ENCODE results near the gene AQP12A.
"Not testable (repeated sequence)": the region's sequence is repeated elsewhere in the genome, so short reads cannot be mapped to it uniquely, and the experiment has no call there.

Gene AQP12A

DNA sequence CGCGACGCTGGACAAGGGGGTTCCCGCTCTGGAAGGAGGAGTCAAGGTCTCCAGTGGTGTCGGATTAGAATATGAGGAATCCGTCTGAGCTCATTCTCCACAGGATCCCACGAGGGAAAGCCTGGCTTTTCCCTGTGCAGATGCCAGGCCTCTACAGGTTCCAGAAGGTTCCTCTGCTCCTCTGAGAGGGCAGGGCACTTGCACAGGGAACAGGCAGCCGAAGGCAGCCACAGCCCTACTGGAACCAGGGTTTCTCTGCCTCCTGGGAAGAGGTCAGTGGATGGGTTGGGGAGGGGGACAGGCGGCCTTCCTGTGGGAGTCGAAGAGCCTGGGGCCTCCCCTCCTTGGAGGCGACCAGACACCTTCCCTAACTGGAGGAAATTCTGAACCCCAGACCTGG is 1.7 kb upstream of the AQP12A start:
- DNase-seq = no peak

DNA sequence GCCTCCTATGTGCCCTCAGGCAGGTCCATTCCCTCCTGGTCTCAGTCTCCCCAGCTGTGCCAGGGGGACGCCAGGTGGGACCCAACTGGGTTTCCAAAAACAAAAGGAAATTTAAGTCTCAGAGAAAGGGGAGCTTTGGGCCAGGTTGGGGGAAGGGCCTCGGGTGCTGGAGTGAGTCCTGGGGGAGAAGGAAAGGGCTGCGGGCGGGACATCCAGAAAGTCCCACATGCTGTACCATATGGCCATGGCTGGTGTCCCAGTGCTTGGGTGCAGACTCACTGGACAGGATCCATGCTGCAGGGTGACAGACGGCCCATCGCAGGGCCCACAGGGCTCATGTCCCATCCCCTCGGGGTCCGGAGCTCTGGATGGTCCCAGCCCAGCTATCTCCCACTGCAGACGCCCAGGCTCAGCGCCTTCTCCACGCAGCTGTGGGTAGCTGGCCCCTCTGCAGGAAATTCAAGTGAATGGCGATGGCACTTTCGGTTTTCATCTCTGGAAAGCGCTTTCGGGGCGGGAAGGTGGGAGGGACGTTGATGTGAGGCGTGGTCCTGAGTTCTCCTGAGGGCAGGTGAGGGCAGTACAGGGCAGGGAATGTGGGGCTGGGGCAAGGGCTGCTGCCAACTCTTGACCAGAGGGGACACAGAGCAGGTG is 1.1 kb upstream of the AQP12A start:
- DNase-seq = not testable (repeated sequence)

GRCh38 chr2:240691075-240691427 is 615 bp upstream of the AQP12A start:
- DNase-seq = not testable (repeated sequence)

- not testable (repeated sequence) for DNase-seq
These were observed 1.2 kb downstream of the AQP12A start for GRCh38 chr2:240692583-240693561.

GRCh38 chr2:240694304-240694703 is 2.6 kb downstream of the AQP12A start:
- not testable (repeated sequence) for DNase-seq

DNA sequence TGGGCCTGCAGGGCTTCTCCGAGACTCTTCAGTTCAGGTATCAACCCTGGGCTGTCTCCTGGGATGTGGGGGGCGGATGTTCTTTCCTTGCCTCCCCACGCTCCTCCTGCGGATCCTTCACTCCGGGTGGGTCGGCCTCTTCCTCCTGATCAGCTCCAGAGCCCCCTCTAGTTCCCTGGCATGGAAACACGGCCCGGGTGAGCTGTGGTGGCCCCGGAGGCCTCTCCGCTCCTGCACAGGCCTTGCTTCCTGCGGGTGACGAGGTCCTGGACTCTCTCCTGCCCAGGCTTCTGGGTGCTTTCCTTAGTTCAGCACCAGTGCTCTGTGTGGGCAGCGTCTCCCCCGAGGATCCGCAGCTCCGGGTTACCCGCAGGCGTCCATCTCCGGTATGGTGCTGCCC is 3.9 kb downstream of the AQP12A start:
- not testable (repeated sequence) for DNase-seq

DNA sequence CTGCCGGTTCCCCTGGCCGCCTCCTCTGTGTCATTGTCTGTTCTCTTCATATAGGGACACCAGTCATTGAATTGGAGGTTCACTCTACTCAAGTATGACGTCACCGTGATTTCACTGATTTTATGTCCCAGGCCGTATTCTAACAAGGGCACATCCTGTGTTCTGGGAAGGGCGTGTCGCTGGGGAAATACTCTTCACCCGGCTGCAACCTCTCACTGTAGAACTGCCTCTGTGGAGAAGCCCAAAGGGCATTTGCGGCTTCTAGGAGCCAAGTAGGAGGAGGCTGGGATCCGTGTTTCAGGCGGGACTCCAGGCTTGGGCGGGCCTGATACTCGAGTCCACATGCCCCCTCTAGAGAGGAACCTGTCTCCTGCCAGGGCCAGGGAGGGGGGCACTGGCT is 4.8 kb downstream of the AQP12A start:
- DNase-seq = not testable (repeated sequence)

- DNase-seq = not testable (repeated sequence)
These were observed 7.3 kb downstream of the AQP12A start for GRCh38 chr2:240698852-240699561.

GRCh38 chr2:240699835-240700234 is 8.2 kb downstream of the AQP12A start:
- not testable (repeated sequence) for DNase-seq

DNA sequence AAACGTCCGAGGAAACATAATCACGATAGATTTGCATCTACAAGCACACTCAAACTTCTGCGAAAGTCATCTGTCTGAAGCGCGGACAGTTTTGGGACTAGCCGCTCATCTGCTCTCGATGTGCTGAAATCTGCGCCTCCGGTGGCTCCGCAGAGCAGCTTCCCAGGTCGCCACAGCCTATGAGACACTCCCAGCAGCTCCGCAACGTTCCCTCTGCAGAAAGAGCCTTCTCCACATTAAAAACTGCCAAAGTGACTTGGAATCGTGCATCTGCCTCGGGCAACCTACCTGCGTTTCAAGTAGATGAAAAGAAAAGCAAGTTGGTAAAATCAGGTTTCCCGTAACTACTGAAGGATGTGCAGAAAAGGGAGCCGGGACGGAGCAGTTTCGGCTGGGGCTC is 8.9 kb downstream of the AQP12A start:
- DNase-seq = not testable (repeated sequence)

- DNase-seq = no peak
These were observed 9.5 kb downstream of the AQP12A start for GRCh38 chr2:240701091-240701735.

- no peak for DNase-seq
These were observed 10.3 kb downstream of the AQP12A start for GRCh38 chr2:240701736-240702639.

DNA sequence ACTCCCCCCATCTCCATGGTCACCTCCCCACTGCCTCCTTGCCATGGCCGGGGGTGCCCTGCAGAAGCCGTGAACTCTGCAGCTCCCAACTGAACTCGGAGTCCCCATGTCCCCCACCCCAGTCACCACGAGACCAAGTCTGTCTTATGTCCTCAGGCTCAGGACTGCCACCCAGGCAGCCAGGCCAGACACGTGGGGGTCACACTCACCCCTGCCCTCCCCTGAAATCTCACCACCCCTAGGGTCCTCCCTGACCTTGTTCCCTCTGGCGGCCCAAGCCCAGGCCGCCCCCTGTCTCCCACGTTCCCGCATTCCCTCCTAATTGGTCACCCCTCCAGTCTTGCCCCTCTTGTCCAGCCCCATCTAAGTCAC is 11.0 kb downstream of the AQP12A start:
- DNase-seq = no peak

DNA sequence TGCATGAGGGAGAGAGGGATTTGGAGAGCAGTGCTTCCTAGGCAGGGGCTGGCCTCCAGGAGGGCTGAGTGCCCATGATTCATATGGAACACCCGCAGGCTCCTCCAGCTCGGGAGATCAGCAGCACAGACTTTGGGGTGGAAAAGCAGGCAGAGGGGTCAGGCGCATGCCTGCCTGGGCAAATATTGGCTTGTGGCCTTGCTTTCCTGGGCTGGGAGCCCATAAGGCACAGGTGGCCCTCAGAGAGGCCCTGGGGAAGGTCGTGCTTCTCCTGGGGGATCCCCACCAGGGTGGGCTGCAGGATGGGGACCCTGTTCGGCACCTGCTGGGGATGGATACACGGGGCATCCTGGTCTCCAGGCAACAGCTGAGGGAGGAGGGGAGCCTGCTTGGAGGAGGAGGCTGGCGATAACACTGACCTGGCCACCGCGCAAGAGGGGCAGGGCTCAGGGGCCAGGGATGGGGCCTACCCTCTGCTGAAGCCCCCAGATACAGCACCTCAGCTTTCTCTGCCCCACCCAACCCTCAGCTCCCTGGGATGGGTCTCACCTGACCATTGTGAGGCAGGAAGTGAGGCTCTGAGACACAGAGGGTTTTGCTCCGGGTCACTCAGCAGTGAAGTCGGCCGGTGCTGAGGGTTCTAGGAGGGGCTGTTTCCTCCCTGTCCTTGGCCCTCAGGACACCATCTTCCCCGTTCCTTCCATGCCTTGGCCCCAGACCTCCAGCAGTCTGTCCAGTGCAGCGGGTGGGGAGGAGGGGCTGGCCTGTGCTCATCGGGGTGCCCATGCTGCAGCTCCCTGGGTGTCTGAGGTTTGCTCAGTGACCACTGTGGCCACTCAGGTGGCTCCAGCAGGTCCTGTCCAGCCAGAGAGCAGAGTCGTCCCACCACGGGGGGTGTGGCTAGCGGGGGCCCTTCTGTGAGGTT is 12.0 kb downstream of the AQP12A start:
- DNase-seq = no peak

DNA sequence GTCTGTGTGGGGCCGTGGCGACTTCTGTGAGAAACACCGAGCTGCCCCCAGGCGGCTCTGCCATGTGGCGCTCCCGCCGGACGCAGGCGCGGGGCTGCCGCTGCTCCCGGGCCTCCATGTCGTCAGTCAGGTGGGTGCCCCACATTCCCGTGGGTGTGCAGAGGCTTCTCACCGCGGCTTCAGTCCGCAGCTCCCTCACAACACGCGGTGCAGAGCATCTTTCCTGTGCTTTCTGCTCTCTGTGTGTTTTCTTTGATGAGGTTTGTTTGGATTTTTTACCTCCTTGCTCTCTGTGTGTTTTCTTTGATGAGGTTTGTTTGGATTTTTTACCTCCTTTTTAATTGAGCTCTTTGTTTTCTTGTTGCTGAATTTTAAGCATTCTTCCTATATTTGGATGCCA is 13.0 kb downstream of the AQP12A start:
- DNase-seq = no peak

DNA sequence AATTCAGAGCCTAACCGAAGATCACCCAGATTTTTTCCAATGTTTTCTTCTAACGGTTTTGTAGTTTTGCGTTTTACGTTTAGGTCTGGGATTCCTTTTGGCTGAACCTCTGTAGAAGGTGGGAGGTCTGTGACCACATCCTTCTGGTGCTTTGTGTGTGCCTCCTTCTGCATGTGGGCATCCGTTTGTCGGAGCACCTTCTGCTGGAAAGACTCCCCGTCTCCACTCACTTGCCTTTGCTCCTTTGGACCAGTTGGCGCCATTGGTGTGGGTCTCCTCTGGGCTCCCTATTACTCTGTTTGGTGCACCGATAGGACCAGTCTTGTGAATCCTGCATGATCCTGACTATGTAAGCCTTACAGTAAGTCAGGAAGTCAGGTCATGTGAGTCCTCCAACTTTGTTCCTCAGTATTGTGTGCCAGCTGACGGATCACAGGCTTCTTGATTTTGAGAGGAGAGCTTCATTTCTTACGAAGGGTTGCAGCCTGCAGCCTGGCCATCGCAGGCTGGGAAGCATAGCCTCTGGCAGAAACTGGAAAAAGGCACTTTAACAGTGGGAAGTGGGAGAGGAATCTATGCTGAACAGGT is 13.6 kb downstream of the AQP12A start:
- no peak for DNase-seq

- no peak for DNase-seq
These were observed 15.5 kb downstream of the AQP12A start for GRCh38 chr2:240707043-240707756.

- DNase-seq = no peak
These were observed 16.2 kb downstream of the AQP12A start for GRCh38 chr2:240707821-240708220.

DNA sequence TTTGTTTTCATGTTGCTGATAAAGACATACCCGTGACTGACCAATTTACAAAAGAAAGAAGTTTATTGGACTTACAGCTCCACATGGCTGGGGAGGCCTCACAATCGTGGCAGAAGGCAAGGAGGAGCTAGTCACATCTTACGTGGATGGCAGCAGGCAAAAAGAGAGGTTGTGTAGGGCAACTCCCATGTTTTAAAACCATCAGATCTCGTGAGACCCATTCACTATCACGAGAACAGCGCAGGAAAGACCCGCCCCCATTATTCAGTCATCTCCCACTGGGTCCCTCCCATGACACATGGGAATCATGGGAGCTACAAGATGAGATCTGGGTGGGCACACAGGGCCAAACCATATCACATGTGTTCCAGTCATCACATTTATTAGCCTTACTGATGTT is 16.8 kb downstream of the AQP12A start:
- DNase-seq = no peak

- DNase-seq = no peak
These were observed 19.6 kb downstream of the AQP12A start for GRCh38 chr2:240711296-240711695.

All from DMS79 treated with DMSO at 0.1 percent for 48 hours (cell line).